ENCODE measurements around the gene AKR1B1.

- TF ChIP-seq, protein P1, sequence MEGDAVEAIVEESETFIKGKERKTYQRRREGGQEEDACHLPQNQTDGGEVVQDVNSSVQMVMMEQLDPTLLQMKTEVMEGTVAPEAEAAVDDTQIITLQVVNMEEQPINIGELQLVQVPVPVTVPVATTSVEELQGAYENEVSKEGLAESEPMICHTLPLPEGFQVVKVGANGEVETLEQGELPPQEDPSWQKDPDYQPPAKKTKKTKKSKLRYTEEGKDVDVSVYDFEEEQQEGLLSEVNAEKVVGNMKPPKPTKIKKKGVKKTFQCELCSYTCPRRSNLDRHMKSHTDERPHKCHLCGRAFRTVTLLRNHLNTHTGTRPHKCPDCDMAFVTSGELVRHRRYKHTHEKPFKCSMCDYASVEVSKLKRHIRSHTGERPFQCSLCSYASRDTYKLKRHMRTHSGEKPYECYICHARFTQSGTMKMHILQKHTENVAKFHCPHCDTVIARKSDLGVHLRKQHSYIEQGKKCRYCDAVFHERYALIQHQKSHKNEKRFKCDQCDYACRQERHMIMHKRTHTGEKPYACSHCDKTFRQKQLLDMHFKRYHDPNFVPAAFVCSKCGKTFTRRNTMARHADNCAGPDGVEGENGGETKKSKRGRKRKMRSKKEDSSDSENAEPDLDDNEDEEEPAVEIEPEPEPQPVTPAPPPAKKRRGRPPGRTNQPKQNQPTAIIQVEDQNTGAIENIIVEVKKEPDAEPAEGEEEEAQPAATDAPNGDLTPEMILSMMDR (IDR thresholded peaks at IDR 0.05) = peak; percentile 88
- no peak for TF ChIP-seq ZFX (IDR thresholded peaks at IDR 0.05; ENCODE audit: borderline replicate concordance)
Measured at GRCh38 chr7:134432296-134433152, 26.4 kb downstream of the AKR1B1 start.

All from 22Rv1 (cell line).